ENCODE results near the gene XRN1. TPM values are rescaled to one million over a fixed set of nuclear protein-coding genes. Genes with fewer than 3 reads are reported as not detected.
"Not testable (repeated sequence)": the region's sequence is repeated elsewhere in the genome, so short reads cannot be mapped to it uniquely, and the experiment has no call there.

XRN1 gene
- total and polyA plus RNA-seq, 3 experiments from 2014 or later, result 29.0 to 57.8 (median 34.6) TPM

GRCh38 chr3:142374687-142375086 lies 73.2 kb downstream of the XRN1 start:
- DNase-seq, result no peak
- Histone ChIP-seq H3K36me3 (ENCODE audit: insufficient read depth, low read length) (peaks cover 8% of the 10 kb centered on the region), H3K27me3 (ENCODE audit: insufficient read depth, low read length, poor library complexity, severe bottlenecking) (no peaks in the 10 kb centered on the region), H3K4me3 (ENCODE audit: low read length) (no peak overlapping the region), H3K4me1 (ENCODE audit: insufficient read depth, low read length) (no peaks in the 10 kb centered on the region), H3K9me3 (ENCODE audit: low read length) (no peaks in the 10 kb centered on the region), H3K27ac (ENCODE audit: low read depth, low read length) (no peak overlapping the region)
- Mint-ChIP-seq H3K36me3 (peaks cover 0 to 86% (median 15%) of the 10 kb centered on the region in 3 donors), H3K27me3 (no peaks in the 10 kb centered on the region), H3K27ac (peak overlapping the region in 5 of 8 donors; percentile 19 to 58 (median 44)), H3K4me3 (no peak overlapping the region), H3K4me1 (peaks cover 0 to 7% (median 5%) of the 10 kb centered on the region in 3 donors), H3K9me3 (no peaks in the 10 kb centered on the region)
- POLR2A ChIA-PET, result no interaction called here
- CTCF ChIA-PET, result no interaction called here

- H3K4me1 ChIP-seq (ENCODE audit: insufficient read depth, low read length); H3K4me3 ChIP-seq (ENCODE audit: low read length); H3K4me1 Mint-ChIP-seq; H3K4me3 Mint-ChIP-seq; H3K9me3 ChIP-seq (ENCODE audit: low read length); DNase-seq; H3K9me3 Mint-ChIP-seq; H3K27ac ChIP-seq (ENCODE audit: low read depth, low read length); H3K27me3 ChIP-seq (ENCODE audit: insufficient read depth, low read length, poor library complexity, severe bottlenecking); H3K27ac Mint-ChIP-seq; H3K27me3 Mint-ChIP-seq; CTCF ChIA-PET; H3K36me3 ChIP-seq (ENCODE audit: insufficient read depth, low read length): not testable (repeated sequence)
- peaks cover 0 to 69% (median 18%) of the 10 kb centered on the region in 3 donors for H3K36me3 Mint-ChIP-seq
- POLR2A ChIA-PET, result interaction anchor here (1.2 kb wide), 1 partner anchor 21 kb away, joined by 4 read pairs; no protein-coding TSS in a partner anchor
Measured at GRCh38 chr3:142369576-142369975, 78.3 kb downstream of the XRN1 start.

GRCh38 chr3:142366434-142366833 lies 81.4 kb downstream of the XRN1 start:
- peaks cover 1 to 60% (median 22%) of the 10 kb centered on the region in 3 donors for H3K36me3 Mint-ChIP-seq
- H3K36me3 ChIP-seq (ENCODE audit: insufficient read depth, low read length), result peaks cover 19% of the 10 kb centered on the region
- H3K9me3 Mint-ChIP-seq, result no peaks in the 10 kb centered on the region
- DNase-seq, result no peak
- no peak overlapping the region for H3K27ac ChIP-seq (ENCODE audit: low read depth, low read length)
- no peaks in the 10 kb centered on the region for H3K4me1 ChIP-seq (ENCODE audit: insufficient read depth, low read length)
- peak overlapping the region in 4 of 8 donors; percentile 1 to 50 (median 8) for H3K27ac Mint-ChIP-seq
- H3K4me1 Mint-ChIP-seq, result peaks cover 0 to 5% (median 3%) of the 10 kb centered on the region in 3 donors
- no peak overlapping the region for H3K4me3 Mint-ChIP-seq
- no peaks in the 10 kb centered on the region for H3K27me3 Mint-ChIP-seq
- CTCF ChIA-PET, result no interaction called here
- no peaks in the 10 kb centered on the region for H3K27me3 ChIP-seq (ENCODE audit: insufficient read depth, low read length, poor library complexity, severe bottlenecking)
- POLR2A ChIA-PET, result no interaction called here
- no peak overlapping the region for H3K4me3 ChIP-seq (ENCODE audit: low read length)
- no peaks in the 10 kb centered on the region for H3K9me3 ChIP-seq (ENCODE audit: low read length)

- no peak overlapping the region for H3K4me3 ChIP-seq (ENCODE audit: low read length)
- H3K36me3 Mint-ChIP-seq, result peaks cover 6 to 64% (median 28%) of the 10 kb centered on the region in 3 donors
- no peaks in the 10 kb centered on the region for H3K9me3 ChIP-seq (ENCODE audit: low read length)
- peak overlapping the region in 2 of 8 donors; percentile 5 to 45 for H3K27ac Mint-ChIP-seq
- no peak overlapping the region for H3K27ac ChIP-seq (ENCODE audit: low read depth, low read length)
- no peaks in the 10 kb centered on the region for H3K27me3 ChIP-seq (ENCODE audit: insufficient read depth, low read length, poor library complexity, severe bottlenecking)
- no peak overlapping the region for H3K4me3 Mint-ChIP-seq
- H3K4me1 Mint-ChIP-seq, result peaks cover 0 to 5% (median 3%) of the 10 kb centered on the region in 3 donors
- H3K27me3 Mint-ChIP-seq, result no peaks in the 10 kb centered on the region
- no peak for DNase-seq
- no peaks in the 10 kb centered on the region for H3K9me3 Mint-ChIP-seq
- peaks cover 22% of the 10 kb centered on the region for H3K36me3 ChIP-seq (ENCODE audit: insufficient read depth, low read length)
- ChIA-PET CTCF (no interaction called here), POLR2A (no interaction called here)
- H3K4me1 ChIP-seq (ENCODE audit: insufficient read depth, low read length), result no peaks in the 10 kb centered on the region
Measured at GRCh38 chr3:142363936-142364467, 83.8 kb downstream of the XRN1 start.

GRCh38 chr3:142363433-142363832 lies 84.4 kb downstream of the XRN1 start:
- H3K4me3 ChIP-seq (ENCODE audit: low read length); H3K27me3 ChIP-seq (ENCODE audit: insufficient read depth, low read length, poor library complexity, severe bottlenecking); H3K4me3 Mint-ChIP-seq; H3K9me3 Mint-ChIP-seq; H3K27ac ChIP-seq (ENCODE audit: low read depth, low read length); H3K4me1 Mint-ChIP-seq; CTCF ChIA-PET; H3K4me1 ChIP-seq (ENCODE audit: insufficient read depth, low read length); POLR2A ChIA-PET; H3K9me3 ChIP-seq (ENCODE audit: low read length); DNase-seq; H3K27me3 Mint-ChIP-seq: not testable (repeated sequence)
- Mint-ChIP-seq H3K36me3 (peaks cover 6 to 62% (median 26%) of the 10 kb centered on the region in 3 donors), H3K27ac (peak overlapping the region in 1 of 8 donors; percentile 5)
- H3K36me3 ChIP-seq (ENCODE audit: insufficient read depth, low read length), result peaks cover 27% of the 10 kb centered on the region

GRCh38 chr3:142359367-142359766 lies 88.5 kb downstream of the XRN1 start:
- ChIA-PET POLR2A (no interaction called here), CTCF (no interaction called here)
- peaks cover 45% of the 10 kb centered on the region for H3K36me3 ChIP-seq (ENCODE audit: insufficient read depth, low read length)
- no peak for DNase-seq
- H3K9me3 ChIP-seq (ENCODE audit: low read length), result no peaks in the 10 kb centered on the region
- H3K27me3 Mint-ChIP-seq, result no peaks in the 10 kb centered on the region
- peaks cover 26 to 73% (median 40%) of the 10 kb centered on the region in 3 donors for H3K36me3 Mint-ChIP-seq
- H3K4me1 ChIP-seq (ENCODE audit: insufficient read depth, low read length), result no peaks in the 10 kb centered on the region
- no peak overlapping the region for H3K27ac ChIP-seq (ENCODE audit: low read depth, low read length)
- H3K27me3 ChIP-seq (ENCODE audit: insufficient read depth, low read length, poor library complexity, severe bottlenecking), result no peaks in the 10 kb centered on the region
- H3K27ac Mint-ChIP-seq, result peak overlapping the region in 4 of 8 donors; percentile 31 to 52 (median 42)
- H3K4me3 ChIP-seq (ENCODE audit: low read length), result no peak overlapping the region
- no peaks in the 10 kb centered on the region for H3K4me1 Mint-ChIP-seq
- no peak overlapping the region for H3K4me3 Mint-ChIP-seq
- no peaks in the 10 kb centered on the region for H3K9me3 Mint-ChIP-seq

- H3K27me3 ChIP-seq (ENCODE audit: insufficient read depth, low read length, poor library complexity, severe bottlenecking), result no peaks in the 10 kb centered on the region
- Mint-ChIP-seq H3K27ac (peak overlapping the region in 2 of 8 donors; percentile 3 to 7), H3K36me3 (peaks cover 43 to 78% (median 47%) of the 10 kb centered on the region in 3 donors), H3K9me3 (no peaks in the 10 kb centered on the region), H3K27me3 (no peaks in the 10 kb centered on the region), H3K4me3 (no peak overlapping the region), H3K4me1 (no peaks in the 10 kb centered on the region)
- no peak overlapping the region for H3K4me3 ChIP-seq (ENCODE audit: low read length)
- ChIA-PET CTCF (no interaction called here), POLR2A (no interaction called here)
- DNase-seq, result no peak
- peaks cover 40% of the 10 kb centered on the region for H3K36me3 ChIP-seq (ENCODE audit: insufficient read depth, low read length)
- no peak overlapping the region for H3K27ac ChIP-seq (ENCODE audit: low read depth, low read length)
- H3K4me1 ChIP-seq (ENCODE audit: insufficient read depth, low read length), result no peaks in the 10 kb centered on the region
- H3K9me3 ChIP-seq (ENCODE audit: low read length), result no peaks in the 10 kb centered on the region
Measured at GRCh38 chr3:142356818-142357217, 91.0 kb downstream of the XRN1 start.

- no peaks in the 10 kb centered on the region for H3K4me1 Mint-ChIP-seq
- no peak overlapping the region for H3K4me3 Mint-ChIP-seq
- Histone ChIP-seq H3K27me3 (ENCODE audit: insufficient read depth, low read length, poor library complexity, severe bottlenecking) (no peaks in the 10 kb centered on the region), H3K36me3 (ENCODE audit: insufficient read depth, low read length) (peaks cover 40% of the 10 kb centered on the region), H3K9me3 (ENCODE audit: low read length) (no peaks in the 10 kb centered on the region), H3K4me1 (ENCODE audit: insufficient read depth, low read length) (no peaks in the 10 kb centered on the region), H3K27ac (ENCODE audit: low read depth, low read length) (no peak overlapping the region), H3K4me3 (ENCODE audit: low read length) (no peak overlapping the region)
- H3K27ac Mint-ChIP-seq, result peak overlapping the region in 1 of 8 donors; percentile 60
- H3K9me3 Mint-ChIP-seq, result no peaks in the 10 kb centered on the region
- peaks cover 37 to 68% (median 42%) of the 10 kb centered on the region in 3 donors for H3K36me3 Mint-ChIP-seq
- no peak for DNase-seq
- no peaks in the 10 kb centered on the region for H3K27me3 Mint-ChIP-seq
- POLR2A ChIA-PET, result no interaction called here
- CTCF ChIA-PET, result no interaction called here
Measured at GRCh38 chr3:142355692-142356091, 92.1 kb downstream of the XRN1 start.
